NCI-H2196 (cell line): ENCODE measurements around the gene TYW1B.
"Not testable (repeated sequence)": the region's sequence is repeated elsewhere in the genome, so short reads cannot be mapped to it uniquely, and the experiment has no call there.

ENCODE experiments used
- DNase-seq: peaks from one replicate; lab custom pipeline; 2025; ENCODE audit not compliant: unreplicated experiment; lab: John Stamatoyannopoulos, UW

Gene TYW1B

DNA sequence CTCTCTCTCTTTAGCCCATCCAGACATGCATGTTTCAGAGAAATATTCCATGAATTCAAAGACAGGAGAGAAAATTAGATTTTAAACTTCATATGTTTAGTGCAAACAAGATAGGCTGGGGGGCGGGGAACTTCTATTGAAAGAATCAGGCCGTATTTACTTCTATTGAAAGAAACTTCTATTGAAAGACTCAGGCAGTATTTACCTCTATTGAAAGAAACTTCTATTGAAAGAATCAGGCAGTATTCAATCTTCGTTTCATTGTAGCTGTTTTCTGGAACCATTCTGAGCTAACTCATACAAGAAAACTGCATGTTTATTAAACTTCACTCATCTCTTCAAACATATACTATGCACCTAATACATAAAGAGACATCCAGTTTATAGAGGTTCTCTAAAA lies 123.1 kb downstream of the TYW1B start:
- DNase-seq, result no peak

DNA sequence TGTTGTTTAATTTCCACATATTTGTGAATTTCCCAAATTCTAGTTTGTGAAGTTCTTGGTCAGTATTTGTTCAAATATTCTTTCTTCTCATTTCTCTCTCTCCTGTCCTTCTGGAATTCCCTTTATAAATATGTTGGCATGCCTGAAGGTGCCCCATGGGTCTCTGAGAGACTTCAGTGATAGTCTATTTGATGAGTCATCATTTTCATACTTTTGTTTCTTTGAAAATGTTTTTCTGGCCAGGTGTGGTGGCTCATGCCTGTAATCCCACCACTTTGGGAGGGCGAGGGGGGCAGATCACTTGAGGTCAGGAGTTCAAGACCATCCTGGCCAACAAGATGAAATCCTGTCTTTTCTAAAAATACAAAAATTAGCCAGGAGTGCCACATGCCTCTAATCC lies 127.5 kb downstream of the TYW1B start:
- DNase-seq, result not testable (repeated sequence)

- not testable (repeated sequence) for DNase-seq
These were observed 130.9 kb downstream of the TYW1B start for GRCh38 chr7:72697066-72697465.

DNA sequence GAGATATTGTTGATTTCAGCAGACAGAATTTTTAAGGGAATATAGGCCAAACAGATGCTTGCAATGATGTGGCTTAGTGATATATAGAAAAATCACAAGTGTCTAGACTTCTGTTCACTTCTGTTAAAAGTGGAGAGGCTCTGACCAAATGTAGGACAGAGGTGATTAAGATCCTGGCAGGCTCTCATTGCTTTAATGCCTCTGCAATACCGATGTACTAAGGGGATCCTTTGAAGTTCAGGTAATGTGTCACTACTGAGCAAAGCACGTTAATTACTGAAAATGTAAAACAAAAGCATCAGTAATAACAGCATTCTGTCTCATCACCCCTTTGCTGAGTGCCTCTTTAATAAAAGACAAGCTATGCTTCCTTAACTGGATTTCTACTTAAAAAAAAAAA lies 131.4 kb downstream of the TYW1B start:
- DNase-seq, result not testable (repeated sequence)

GRCh38 chr7:72695482-72695881 lies 132.5 kb downstream of the TYW1B start:
- not testable (repeated sequence) for DNase-seq

- not testable (repeated sequence) for DNase-seq
These were observed 136.6 kb downstream of the TYW1B start for GRCh38 chr7:72691442-72691841.

DNA sequence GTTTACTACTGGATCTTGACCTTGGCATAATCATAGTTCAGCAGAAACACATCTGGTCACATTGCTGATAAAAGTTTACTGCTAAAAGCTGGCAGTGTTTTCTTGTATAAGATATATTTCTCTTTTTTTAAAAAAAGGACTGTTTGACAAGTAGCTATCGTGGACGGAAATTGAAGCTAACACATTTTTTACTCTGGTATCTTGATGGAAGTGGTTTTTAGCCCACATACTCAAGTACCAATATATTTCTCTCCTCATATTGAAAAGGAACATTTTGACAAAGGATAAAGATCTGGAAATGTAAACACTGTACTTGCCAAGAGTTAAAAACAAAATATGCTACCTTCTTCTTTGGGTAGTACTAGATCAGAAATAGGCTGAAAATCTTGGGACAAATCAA lies 137.8 kb downstream of the TYW1B start:
- DNase-seq, result not testable (repeated sequence)

DNA sequence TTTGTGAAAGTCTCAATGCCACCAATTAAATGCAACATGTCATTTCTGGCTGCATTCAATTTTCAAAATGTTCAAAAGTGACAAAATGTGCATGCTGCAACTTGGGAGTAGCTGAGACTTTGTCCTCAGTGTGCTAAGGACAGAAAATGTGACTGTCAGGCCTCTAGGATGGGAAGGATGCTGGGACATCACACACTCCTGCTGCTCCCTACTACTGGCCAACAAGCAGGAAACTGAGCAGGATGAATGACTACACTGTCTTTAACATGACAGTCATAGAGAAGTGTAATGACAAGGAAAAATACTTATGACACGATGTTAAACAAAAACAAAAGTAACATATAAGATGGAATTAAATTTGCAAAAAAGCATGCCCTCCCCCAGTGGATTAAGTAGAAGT lies 138.7 kb downstream of the TYW1B start:
- DNase-seq, result not testable (repeated sequence)

- not testable (repeated sequence) for DNase-seq
These were observed 146.8 kb downstream of the TYW1B start for GRCh38 chr7:72681211-72681610.

- DNase-seq, result not testable (repeated sequence)
These were observed 151.1 kb downstream of the TYW1B start for GRCh38 chr7:72676880-72677279.

DNA sequence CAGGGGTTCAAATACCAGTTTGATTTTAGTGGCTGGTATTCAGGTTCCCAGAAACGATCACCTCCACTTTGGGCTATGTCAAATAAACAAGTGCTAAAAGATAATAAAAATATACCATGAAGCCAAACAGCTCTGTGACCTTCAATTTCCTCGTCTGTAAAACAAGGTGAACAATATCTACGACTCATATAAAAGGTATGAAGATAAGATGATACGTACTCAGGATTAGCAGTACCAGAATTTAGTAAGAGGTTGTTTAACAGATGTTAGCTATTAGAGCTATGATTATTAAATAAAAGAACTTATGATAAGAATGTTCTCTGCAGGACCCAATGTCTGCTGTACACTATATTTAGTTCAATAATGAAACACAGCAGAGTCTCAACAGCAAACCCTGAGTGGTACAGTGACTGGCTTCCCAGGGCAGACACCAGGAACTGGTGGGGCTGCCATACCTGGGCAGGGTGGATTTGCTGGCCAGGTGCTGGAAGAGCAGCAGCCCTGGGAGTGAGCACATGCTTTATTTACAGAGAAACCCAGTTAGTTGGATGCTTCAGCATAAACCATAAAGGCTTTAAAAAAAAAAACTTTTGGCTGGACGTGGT lies 151.8 kb downstream of the TYW1B start:
- not testable (repeated sequence) for DNase-seq

DNA sequence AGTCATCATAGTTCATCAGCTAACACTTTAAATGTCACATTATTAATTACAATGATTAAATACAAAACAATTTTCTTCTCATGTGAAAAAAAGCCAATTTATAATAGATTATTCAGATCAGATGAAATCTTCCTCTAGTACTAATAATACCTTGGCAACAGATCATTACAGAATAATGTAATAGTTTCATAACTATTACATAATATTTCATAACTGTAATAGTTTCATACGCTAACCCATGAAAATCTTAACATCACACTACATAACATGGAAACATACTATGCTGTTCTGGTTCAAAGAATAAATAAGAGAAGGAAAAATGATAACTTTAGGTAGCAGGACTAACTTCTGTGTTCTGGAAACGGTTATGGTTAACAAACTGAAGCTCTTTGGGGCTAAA lies 152.3 kb downstream of the TYW1B start:
- not testable (repeated sequence) for DNase-seq

GRCh38 chr7:72674394-72674793 lies 153.6 kb downstream of the TYW1B start:
- no peak for DNase-seq

DNA sequence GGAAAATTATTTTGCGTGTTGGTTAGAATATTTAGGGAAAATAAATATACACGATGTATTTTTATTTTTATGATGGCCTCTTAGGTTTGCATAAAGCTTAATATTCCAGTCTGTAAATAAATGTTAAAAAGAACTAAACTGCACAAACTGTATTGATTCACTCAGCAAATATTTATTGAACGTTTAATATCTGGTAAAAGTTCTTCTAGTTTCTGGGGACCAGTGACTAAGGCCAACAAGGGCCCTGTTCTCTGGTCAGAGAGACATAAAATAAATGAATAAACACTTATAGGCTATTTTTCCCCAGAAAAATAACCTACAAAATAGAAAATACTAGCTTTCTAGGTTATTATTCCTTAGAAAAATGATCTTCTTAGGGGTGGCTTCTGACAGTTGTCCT lies 157.2 kb downstream of the TYW1B start:
- DNase-seq, result not testable (repeated sequence)

GRCh38 chr7:72668435-72668834 lies 159.6 kb downstream of the TYW1B start:
- not testable (repeated sequence) for DNase-seq

DNA sequence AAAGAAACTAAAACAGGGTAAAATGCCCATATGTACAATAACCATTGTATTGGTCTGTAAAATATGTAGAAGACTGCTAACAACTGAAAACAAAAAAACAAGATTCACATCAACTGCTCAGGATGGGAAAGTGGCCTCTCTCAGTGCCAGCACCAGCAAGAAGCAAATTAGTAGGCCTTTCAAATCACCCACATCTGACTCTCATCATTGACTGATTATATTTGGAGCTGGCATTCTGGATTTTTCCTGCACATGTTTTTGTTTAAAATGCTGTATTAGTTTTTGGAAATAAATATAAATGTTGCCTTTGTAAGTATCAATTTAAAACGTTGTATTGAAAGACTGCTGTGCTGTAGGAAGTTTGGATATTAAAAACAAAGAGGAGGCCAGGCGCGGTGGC lies 161.0 kb downstream of the TYW1B start:
- not testable (repeated sequence) for DNase-seq

GRCh38 chr7:72648574-72648973 lies 179.4 kb downstream of the TYW1B start:
- DNase-seq, result not testable (repeated sequence)

DNA sequence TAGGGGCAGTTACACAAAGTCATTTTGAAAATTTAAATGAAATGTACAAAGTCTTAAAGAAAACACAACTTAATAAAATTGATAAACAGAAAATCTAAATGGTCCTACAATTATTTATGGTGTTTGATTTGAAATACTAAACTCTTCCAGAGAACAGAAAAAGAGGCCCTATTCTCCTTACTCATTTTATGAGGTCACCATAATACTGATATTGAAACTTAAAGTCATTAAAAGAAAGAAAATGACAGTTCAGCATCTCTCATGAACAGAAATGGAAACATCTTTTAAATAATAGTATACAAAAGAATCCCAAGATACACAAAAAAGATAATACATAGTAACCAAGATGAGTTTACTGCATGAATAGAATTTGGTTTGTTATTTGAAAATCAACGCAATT lies 184.3 kb downstream of the TYW1B start:
- DNase-seq, result not testable (repeated sequence)

GRCh38 chr7:72641485-72642248 lies 186.3 kb downstream of the TYW1B start:
- DNase-seq, result not testable (repeated sequence)

- DNase-seq, result not testable (repeated sequence)
These were observed 187.3 kb downstream of the TYW1B start for GRCh38 chr7:72640740-72641139.

GRCh38 chr7:72635273-72635908 lies 192.6 kb downstream of the TYW1B start:
- DNase-seq, result not testable (repeated sequence)

DNA sequence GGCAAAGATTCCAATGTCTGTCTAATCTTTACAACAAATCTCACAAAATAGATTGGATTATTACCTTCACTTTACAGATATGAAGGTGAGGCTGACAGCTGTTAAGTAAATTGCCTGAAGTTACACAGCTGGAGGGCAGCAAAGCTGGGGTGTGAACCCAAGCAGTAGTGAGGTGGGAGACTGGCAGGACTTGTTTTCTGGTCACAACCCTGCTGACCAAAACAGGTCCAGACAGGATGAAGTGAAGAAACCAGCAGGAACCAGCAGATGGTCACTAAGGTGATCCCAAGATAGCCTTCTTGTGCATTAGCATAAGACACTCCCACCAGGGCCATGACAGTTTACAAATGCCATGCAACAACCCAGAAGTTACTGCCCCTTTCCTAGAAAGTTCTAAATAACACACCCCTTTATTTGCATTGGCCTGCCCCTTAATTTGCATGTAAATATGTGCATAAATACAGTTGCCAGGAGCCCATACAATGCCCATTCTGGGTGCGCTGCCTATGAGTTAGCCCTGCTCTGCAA lies 195.2 kb downstream of the TYW1B start:
- not testable (repeated sequence) for DNase-seq
